Activated CD4-positive, alpha-beta memory T cell treated with anti-CD3 and anti-CD28 coated beads for 36 hours (primary cell): ENCODE measurements around the gene GOLGA7B. TPM values are rescaled to one million over a fixed set of nuclear protein-coding genes. Genes with fewer than 3 reads are reported as not detected.
A peak's percentile ranks its signal among the peaks of the same experiment; 100 is the strongest.

Experiments used
- CTCF ChIA-PET: fragments of 350-600 bp; sonication (Branson Sonifier 250); formaldehyde crosslinking; loops from one replicate; lab custom pipeline; 2021; ENCODE audit warnings: antibody characterized with exemption, inconsistent platforms; lab: Charles Lee
- POLR2A ChIA-PET: fragments of 350-600 bp; sonication (Branson Sonifier 250); formaldehyde crosslinking; loops from one replicate; lab custom pipeline; 2021; ENCODE audit warnings: antibody characterized with exemption; lab: Charles Lee
- DNase-seq: peaks from one replicate; pipeline ENCODE4 v3.0.0-alpha.2; 2020
- H3K27ac Mint-ChIP-seq: one replicate; pipeline ENCODE4 v1.8.0; 2021; ENCODE audit warnings: mixed read lengths
- H3K27me3 Mint-ChIP-seq: one replicate; pipeline ENCODE4 v1.8.0; 2021; ENCODE audit warnings: mixed read lengths
- H3K36me3 Mint-ChIP-seq: one replicate; pipeline ENCODE4 v1.8.0; 2021; ENCODE audit warnings: mixed read lengths
- H3K4me1 Mint-ChIP-seq: one replicate; pipeline ENCODE4 v1.8.0; 2021; ENCODE audit warnings: low read depth, mixed read lengths
- H3K4me3 Mint-ChIP-seq: one replicate; pipeline ENCODE4 v1.8.0; 2021; ENCODE audit warnings: mild to moderate bottlenecking, mixed read lengths
- H3K9me3 Mint-ChIP-seq: one replicate; pipeline ENCODE4 v1.8.0; 2021; ENCODE audit warnings: mixed read lengths
- intact Hi-C: fragments of 100-400 bp; cut with micrococcal nuclease; formaldehyde crosslinking; loops from one replicate; pipeline ENCODE4 v1.15.1; 2023
- total RNA-seq, 2 experiments: library from RNA; stranded (reverse); gene quantifications; one replicate each; pipeline ENCODE4 v1.2.3, GENCODE V29; 2021

GOLGA7B gene
- total RNA-seq, 2 experiments from 2014 or later: 0.86 to 0.87 TPM

DNA sequence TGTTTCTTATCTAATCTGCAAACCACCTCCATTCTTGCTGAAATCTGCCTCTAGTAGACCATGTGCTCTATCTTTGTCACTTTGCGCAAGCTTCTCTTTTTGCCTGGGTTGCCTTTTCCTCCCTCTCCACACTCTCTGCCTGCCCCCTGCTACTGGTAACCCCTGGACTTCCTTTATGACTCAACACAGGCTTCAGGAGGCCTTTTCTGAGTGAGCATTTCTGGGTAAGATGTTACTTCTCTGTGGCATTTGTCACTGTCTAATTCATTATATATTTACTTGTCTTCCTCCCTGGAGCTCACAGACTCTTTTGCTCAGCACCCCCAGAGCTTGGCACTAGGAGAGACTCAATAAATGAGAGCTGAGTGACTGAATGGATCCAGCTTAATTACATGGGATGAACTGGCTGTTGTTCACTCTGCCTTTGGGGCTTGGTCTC is 8.4 kb downstream of the GOLGA7B start:
- H3K27me3 Mint-ChIP-seq: no peaks in the 10 kb centered on the region
- H3K9me3 Mint-ChIP-seq: no peaks in the 10 kb centered on the region
- H3K4me1 Mint-ChIP-seq: peaks cover 23% of the 10 kb centered on the region
- intact Hi-C loops: loop anchor here (10.0 kb wide), 1 partner anchor 277 kb away; the partner anchor contains the start of gene R3HCC1L
- no peak overlapping the region for H3K27ac Mint-ChIP-seq
- ChIA-PET POLR2A (interaction anchor here (1.0 to 1.2 kb wide), 2 partner anchors 9 to 11 kb away, joined by 3 read pairs; partner anchors contain the start of gene GOLGA7B), CTCF (interaction anchor here (4.8 kb wide), 1 partner anchor 11 kb away, joined by 26 read pairs; no protein-coding TSS in a partner anchor)
- H3K4me3 Mint-ChIP-seq: no peak overlapping the region
- H3K36me3 Mint-ChIP-seq: no peaks in the 10 kb centered on the region
- peak; percentile 51 for DNase-seq

DNA sequence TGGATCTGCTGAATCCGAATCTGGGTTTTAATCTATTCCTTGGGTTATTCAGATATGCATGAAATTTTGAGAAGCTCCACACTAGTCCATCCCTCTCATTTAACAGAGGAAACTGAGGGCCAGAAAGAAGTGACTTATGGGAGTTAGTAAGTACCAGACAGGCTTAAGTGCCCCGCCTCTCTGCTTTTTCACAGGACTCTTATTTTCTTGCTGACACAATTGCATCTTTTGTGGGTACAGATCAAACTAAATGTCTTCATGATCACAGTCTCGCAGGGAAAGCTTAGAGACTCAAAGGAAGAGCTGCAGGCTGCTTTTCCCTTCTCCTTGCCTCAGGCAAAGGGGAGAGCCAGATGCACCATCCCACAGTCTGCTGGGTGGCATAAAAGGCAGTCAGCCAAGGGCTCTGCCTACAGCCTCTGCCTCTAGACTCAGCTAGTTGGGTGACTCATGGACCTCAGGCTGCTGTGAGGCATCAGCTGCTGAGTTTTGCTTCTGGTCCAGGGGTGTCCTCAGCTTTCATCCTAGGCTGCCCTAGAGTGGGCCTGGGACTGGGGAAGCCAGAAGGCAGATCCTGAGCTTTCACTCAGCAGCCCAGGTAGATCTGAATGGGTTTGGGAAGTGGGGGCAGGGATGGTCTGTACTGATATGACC is 11.6 kb downstream of the GOLGA7B start:
- H3K4me3 Mint-ChIP-seq: no peak overlapping the region
- H3K36me3 Mint-ChIP-seq: no peaks in the 10 kb centered on the region
- DNase-seq: peak; percentile 39
- no peak overlapping the region for H3K27ac Mint-ChIP-seq
- H3K9me3 Mint-ChIP-seq: no peaks in the 10 kb centered on the region
- no peaks in the 10 kb centered on the region for H3K27me3 Mint-ChIP-seq
- ChIA-PET POLR2A (interaction anchor here (0.8 to 0.9 kb wide), 2 partner anchors 8 to 12 kb away, joined by 3 read pairs; partner anchors contain the start of gene GOLGA7B), CTCF (interaction anchor here (1.0 to 4.8 kb wide), 4 partner anchors 8 to 152 kb away, joined by 3 to 26 read pairs (median 6); no protein-coding TSS in a partner anchor)
- intact Hi-C loops: no loop called here
- peaks cover 18% of the 10 kb centered on the region for H3K4me1 Mint-ChIP-seq

DNA sequence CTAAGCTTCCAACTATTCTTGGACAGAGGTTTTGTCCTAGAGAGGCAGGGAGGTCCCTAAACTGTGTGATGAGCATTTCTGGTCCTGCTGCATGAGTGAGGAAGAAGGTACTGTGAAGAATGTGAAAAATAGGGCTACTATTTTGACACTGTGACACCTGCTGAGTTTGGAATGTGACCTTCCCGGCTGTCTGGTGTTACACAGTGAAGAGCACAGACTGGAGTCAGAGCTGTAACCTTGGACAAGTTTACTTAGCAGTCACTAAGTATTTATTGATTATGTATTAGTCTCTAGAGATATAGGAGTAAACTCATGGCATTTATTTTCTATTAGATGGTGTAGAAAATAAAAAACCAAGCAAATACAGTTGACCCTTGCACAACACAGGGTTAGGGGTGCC is 12.3 kb downstream of the GOLGA7B start:
- intact Hi-C loops: no loop called here
- H3K4me1 Mint-ChIP-seq: peaks cover 18% of the 10 kb centered on the region
- no peak overlapping the region for H3K4me3 Mint-ChIP-seq
- H3K36me3 Mint-ChIP-seq: no peaks in the 10 kb centered on the region
- ChIA-PET POLR2A (no interaction called here), CTCF (interaction anchor here (1.8 to 4.8 kb wide), 2 partner anchors 7 to 69 kb away, joined by 8 to 26 read pairs; no protein-coding TSS in a partner anchor)
- no peak overlapping the region for H3K27ac Mint-ChIP-seq
- H3K27me3 Mint-ChIP-seq: no peaks in the 10 kb centered on the region
- H3K9me3 Mint-ChIP-seq: no peaks in the 10 kb centered on the region
- DNase-seq: no peak

DNA sequence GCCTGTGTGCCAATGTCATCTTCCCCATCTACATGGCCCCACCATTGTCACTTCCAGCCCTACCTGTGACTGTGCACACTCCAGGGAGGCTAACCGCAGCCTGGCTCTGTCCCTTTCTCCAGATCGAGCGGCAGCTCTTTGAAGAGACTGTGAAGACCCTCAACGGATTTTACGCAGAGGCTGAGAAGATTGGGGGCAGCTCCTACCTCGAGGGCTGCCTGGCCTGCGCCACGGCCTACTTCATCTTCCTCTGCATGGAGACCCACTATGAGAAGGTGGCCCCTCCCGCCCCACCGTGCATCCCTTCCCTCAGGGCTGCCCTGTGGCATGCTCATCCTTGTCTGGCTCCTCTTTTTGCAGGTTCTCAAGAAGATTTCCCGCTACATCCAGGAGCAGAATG is 14.2 kb downstream of the GOLGA7B start:
- Mint-ChIP-seq H3K27ac (no peak overlapping the region), H3K4me3 (no peak overlapping the region), H3K4me1 (peaks cover 8% of the 10 kb centered on the region), H3K9me3 (no peaks in the 10 kb centered on the region), H3K36me3 (no peaks in the 10 kb centered on the region), H3K27me3 (no peaks in the 10 kb centered on the region)
- POLR2A ChIA-PET: no interaction called here
- CTCF ChIA-PET: interaction anchor here (1.2 kb wide), 1 partner anchor 71 kb away, joined by 5 read pairs; no protein-coding TSS in a partner anchor
- intact Hi-C loops: no loop called here
- no peak for DNase-seq

DNA sequence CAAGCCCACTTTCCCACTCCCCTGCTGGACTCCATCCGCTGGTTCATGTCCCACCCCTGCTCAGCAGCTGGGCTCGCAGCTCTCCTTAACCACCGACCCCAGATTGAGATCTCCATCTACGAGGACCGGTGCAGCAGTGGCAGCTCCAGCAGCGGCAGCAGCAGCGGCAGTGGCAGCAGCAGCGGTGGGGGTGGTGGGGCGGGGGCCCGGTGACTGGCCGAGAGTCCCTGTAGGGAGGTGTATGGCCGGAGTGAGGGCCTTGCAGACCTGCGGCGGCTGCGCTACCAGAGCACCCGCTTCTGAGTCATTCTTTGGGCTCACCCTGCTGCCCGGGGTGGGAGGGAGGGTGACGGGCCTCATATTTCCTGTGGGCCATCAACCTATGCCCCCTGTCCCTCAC is 15.8 kb downstream of the GOLGA7B start:
- peaks cover 18% of the 10 kb centered on the region for H3K4me1 Mint-ChIP-seq
- H3K4me3 Mint-ChIP-seq: no peak overlapping the region
- ChIA-PET CTCF (interaction anchor here (1.1 kb wide), 1 partner anchor 75 kb away, joined by 3 read pairs; no protein-coding TSS in a partner anchor), POLR2A (no interaction called here)
- no peaks in the 10 kb centered on the region for H3K9me3 Mint-ChIP-seq
- no peaks in the 10 kb centered on the region for H3K36me3 Mint-ChIP-seq
- no peak overlapping the region for H3K27ac Mint-ChIP-seq
- DNase-seq: no peak
- H3K27me3 Mint-ChIP-seq: no peaks in the 10 kb centered on the region
- intact Hi-C loops: no loop called here

DNA sequence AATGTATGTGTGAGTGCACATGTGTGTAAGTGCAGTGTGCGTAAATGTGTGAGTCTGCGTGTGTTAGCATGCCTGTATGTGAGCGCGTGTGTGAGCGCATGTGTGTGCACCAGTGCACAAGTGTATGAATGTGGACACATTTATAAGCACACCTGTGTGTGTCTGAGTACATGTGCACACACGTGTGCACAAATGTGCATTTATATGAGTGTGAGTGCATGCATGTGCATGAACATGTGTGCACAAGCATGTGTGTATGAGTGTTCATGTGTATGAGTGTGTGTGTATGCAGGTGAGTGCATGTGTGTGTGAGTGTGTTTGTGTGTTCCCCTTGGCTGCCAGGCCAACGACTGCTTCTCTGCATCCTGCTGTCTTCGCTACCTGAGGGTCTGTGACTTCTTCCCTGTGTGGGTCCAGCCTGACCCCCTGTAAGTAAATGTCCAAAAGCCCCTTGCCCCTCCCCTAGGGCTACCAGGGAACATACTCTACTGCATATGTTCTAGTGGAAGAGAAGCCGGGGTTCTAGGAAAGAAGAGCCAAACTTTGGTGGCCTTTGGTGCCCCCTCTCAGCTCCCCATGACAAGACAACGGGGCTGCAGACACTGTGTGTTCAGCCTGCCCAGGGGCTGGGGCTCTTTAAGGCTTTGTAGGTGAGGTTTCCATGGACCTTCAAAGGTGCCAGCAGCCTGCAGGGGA is 17.0 kb downstream of the GOLGA7B start:
- H3K9me3 Mint-ChIP-seq: no peaks in the 10 kb centered on the region
- no peaks in the 10 kb centered on the region for H3K36me3 Mint-ChIP-seq
- ChIA-PET POLR2A (no interaction called here), CTCF (interaction anchor here (9.7 kb wide), 1 partner anchor 73 kb away, joined by 246 read pairs; no protein-coding TSS in a partner anchor)
- no peaks in the 10 kb centered on the region for H3K27me3 Mint-ChIP-seq
- no peak for DNase-seq
- H3K4me1 Mint-ChIP-seq: peaks cover 12% of the 10 kb centered on the region
- H3K27ac Mint-ChIP-seq: no peak overlapping the region
- intact Hi-C loops: no loop called here
- no peak overlapping the region for H3K4me3 Mint-ChIP-seq

DNA sequence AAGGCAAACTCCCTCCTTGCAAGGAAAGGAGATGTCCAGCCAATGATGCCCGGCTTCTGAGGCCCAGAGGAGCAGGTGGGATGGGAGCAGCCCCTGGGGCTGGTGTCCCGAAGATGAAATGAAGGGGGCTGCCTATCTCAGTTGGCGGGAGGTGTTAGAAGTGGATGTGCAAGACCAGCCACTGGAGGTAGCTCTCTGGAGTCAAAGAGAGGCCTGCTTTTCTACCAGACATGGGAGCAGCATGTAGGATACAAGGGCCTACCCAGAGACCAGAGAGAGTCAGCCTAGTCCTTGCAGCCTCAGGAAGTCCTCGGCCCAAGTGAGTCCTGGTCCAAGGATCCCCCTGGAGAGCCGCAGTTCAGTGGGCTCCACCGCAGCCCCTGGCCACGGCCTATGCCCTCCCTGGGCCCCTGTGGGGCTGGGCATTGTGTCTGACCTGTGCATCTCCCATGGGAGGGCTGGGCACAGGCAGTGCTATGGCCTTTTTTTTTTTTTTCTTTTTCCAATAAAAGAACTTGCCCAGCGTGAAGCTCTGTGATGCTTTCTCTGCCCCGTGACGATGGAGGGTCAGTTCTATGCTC is 17.7 kb downstream of the GOLGA7B start:
- ChIA-PET CTCF (interaction anchor here (0.8 to 9.7 kb wide), 5 partner anchors 8 to 179 kb away, joined by 3 to 246 read pairs (median 12); no protein-coding TSS in a partner anchor), POLR2A (no interaction called here)
- H3K27me3 Mint-ChIP-seq: no peaks in the 10 kb centered on the region
- H3K36me3 Mint-ChIP-seq: no peaks in the 10 kb centered on the region
- H3K4me3 Mint-ChIP-seq: no peak overlapping the region
- intact Hi-C loops: no loop called here
- H3K4me1 Mint-ChIP-seq: peaks cover 12% of the 10 kb centered on the region
- H3K27ac Mint-ChIP-seq: no peak overlapping the region
- DNase-seq: no peak
- H3K9me3 Mint-ChIP-seq: no peaks in the 10 kb centered on the region

DNA sequence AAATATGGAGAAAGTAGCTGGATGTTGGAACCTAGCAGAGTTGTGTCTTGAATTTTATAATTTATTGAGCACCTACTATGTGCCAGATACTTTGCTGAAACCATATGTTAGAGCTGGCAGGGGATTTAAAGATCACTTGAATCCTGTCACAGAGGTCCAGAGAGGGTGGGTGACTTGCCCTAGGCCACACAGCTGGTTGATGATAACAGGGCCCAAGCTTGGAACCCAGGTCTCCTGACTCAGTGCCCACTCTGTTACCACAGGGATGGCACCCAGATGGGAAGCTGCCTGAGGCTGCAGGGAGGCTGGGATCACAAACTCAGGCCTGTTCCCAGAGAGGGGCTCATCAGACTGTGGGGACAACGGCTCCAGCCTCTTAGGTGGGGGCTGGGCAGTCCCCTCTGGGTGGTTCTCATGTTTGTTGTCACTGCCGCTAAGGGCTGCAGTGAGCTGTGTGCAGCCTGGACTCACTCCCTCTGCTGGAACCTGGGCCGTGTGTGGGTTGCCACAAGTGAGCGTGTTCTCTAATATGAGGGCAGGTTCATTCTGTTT is 18.6 kb downstream of the GOLGA7B start:
- peaks cover 12% of the 10 kb centered on the region for H3K4me1 Mint-ChIP-seq
- intact Hi-C loops: no loop called here
- no peak overlapping the region for H3K4me3 Mint-ChIP-seq
- ChIA-PET CTCF (interaction anchor here (0.7 to 9.7 kb wide), 16 partner anchors 8 to 178 kb away, joined by 3 to 246 read pairs (median 4); partner anchors contain the start of gene GOLGA7B), POLR2A (interaction anchor here (1.0 to 1.4 kb wide), 3 partner anchors 7 to 29 kb away, joined by 3 to 4 read pairs (median 3); no protein-coding TSS in a partner anchor)
- no peaks in the 10 kb centered on the region for H3K9me3 Mint-ChIP-seq
- H3K36me3 Mint-ChIP-seq: no peaks in the 10 kb centered on the region
- no peak for DNase-seq
- H3K27ac Mint-ChIP-seq: no peak overlapping the region
- H3K27me3 Mint-ChIP-seq: no peaks in the 10 kb centered on the region

DNA sequence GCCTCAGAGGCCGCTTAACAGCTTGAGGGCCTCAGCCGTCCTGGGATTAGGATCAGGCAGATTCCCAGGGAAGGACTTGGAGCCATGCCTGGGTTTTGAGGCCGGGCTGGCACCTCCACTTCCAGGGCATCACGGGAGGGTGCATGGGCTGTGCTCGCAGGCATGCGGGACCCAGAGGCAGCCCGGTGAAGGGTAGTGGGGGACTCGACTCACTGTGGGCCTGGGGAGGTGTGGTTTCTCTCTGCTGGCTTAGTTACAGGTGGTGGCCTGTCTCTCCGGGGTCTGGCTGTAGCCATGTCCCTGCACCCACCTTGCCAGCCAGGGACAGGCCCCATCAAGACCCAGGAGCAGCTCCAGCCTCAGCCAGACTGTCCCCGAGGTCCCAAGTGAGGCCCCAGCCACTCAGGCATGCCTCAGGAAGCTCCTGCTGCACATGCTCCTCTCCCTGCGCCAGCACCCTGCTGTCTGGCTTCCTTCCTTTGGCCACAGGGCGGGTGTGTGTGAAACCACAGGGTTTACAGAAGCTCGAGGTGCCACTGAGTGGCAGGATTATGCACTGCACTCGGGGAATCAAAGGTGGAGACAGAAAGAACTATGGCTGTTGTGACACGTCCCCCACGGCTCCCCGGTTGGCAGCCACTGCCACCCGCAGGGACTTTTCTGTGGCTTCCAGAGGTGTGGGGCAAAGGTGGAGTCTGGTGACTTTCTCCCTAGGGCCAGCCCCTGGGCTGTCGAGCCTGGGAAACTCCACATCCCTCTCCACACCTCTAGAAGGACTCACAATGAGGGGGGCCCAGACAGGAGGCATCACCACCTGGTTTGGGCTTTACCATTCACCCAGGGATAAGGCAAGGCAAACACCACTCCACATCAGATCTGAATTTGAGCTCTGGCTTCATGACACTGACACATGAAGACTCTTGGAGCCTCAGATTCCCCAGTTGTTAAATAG is 19.7 kb downstream of the GOLGA7B start:
- ChIA-PET POLR2A (interaction anchor here (1.0 to 1.5 kb wide), 4 partner anchors 8 to 71 kb away, joined by 3 to 4 read pairs (median 4); no protein-coding TSS in a partner anchor), CTCF (interaction anchor here (0.6 to 9.7 kb wide), 30 partner anchors 10 to 176 kb away, joined by 3 to 246 read pairs (median 4); partner anchors contain the start of gene GOLGA7B)
- no peaks in the 10 kb centered on the region for H3K9me3 Mint-ChIP-seq
- DNase-seq: peak; percentile 92
- H3K4me3 Mint-ChIP-seq: no peak overlapping the region
- no peaks in the 10 kb centered on the region for H3K27me3 Mint-ChIP-seq
- no peak overlapping the region for H3K27ac Mint-ChIP-seq
- H3K4me1 Mint-ChIP-seq: peaks cover 12% of the 10 kb centered on the region
- no peaks in the 10 kb centered on the region for H3K36me3 Mint-ChIP-seq
- intact Hi-C loops: loop anchor here (1.0 kb wide), 3 partner anchors 18 to 110 kb away; no protein-coding TSS in a partner anchor

DNA sequence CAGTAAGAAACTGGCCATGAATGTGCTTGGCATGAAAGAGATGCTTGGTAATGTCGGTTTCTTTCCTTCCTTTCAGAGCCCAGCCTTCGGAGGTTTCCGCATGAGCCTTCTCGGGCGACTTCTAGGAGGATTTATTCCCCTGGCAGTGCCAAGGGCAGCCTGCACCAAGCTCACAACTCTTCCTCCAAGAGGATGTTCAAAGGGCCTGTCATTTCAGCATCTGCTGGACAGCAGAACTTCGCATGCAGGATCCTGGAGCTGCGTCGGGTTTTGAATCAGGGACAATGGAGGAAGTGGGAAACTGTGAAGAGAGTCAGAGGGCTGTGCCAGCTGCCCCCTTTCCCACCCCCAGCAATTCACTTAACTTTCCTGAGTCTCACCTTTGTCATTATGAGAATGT is 21.3 kb downstream of the GOLGA7B start:
- CTCF ChIA-PET: interaction anchor here (3.8 to 9.7 kb wide), 2 partner anchors 11 to 77 kb away, joined by 26 to 246 read pairs; no protein-coding TSS in a partner anchor
- no peak for DNase-seq
- POLR2A ChIA-PET: no interaction called here
- no peak overlapping the region for H3K27ac Mint-ChIP-seq
- H3K9me3 Mint-ChIP-seq: no peaks in the 10 kb centered on the region
- no peaks in the 10 kb centered on the region for H3K36me3 Mint-ChIP-seq
- H3K27me3 Mint-ChIP-seq: no peaks in the 10 kb centered on the region
- intact Hi-C loops: no loop called here
- peaks cover 12% of the 10 kb centered on the region for H3K4me1 Mint-ChIP-seq
- H3K4me3 Mint-ChIP-seq: no peak overlapping the region
